A673 (cell line): ENCODE measurements around the gene MCIDAS. TPM values are rescaled to one million over a fixed set of nuclear protein-coding genes. Genes with fewer than 3 reads are reported as not detected.

Experiments
- BruUV-seq: library from RNA; stranded (reverse); fragments of 400-500 nt; replicated peaks from 2 replicates; lab custom pipeline; 2021; lab: Mats Ljungman, UMichigan
- CTCF ChIA-PET: fragments of 300-600 bp; sonication (Branson Sonifier 250); formaldehyde crosslinking; loops from one replicate; lab custom pipeline; 2022; ENCODE audit warnings: antibody characterized with exemption; lab: Charles Lee
- POLR2A ChIA-PET: fragments of 300-600 bp; sonication (Branson Sonifier 250); formaldehyde crosslinking; loops from one replicate; lab custom pipeline; 2022; ENCODE audit warnings: antibody characterized with exemption; ENCODE audit not compliant: low non-redundant PET; lab: Charles Lee
- DNase-seq: peaks from one replicate; pipeline ENCODE4 v3.0.0-alpha.2; 2015; ENCODE audit warnings: low spot score
- H3K27ac ChIP-seq: fragments of 200-600 bp; sonication (generic); 2 replicates; pipeline ENCODE4 v1.5.1; 2016; ENCODE audit warnings: mixed run types, low read depth, mild to moderate bottlenecking, mixed read lengths, antibody characterized with exemption, low read length; ENCODE audit not compliant: poor library complexity, severe bottlenecking
- H3K27me3 ChIP-seq: fragments of 200-600 bp; sonication (generic); replicated peaks from 2 replicates; pipeline ENCODE4 v1.6.1; 2017; ENCODE audit warnings: mixed run types, low read depth, mild to moderate bottlenecking, mixed read lengths, antibody characterized with exemption, low read length; ENCODE audit not compliant: insufficient read depth, poor library complexity
- H3K36me3 ChIP-seq: fragments of 200-600 bp; sonication (generic); 2 replicates; pipeline ENCODE4 v1.6.1; 2016; ENCODE audit warnings: mixed run types, mild to moderate bottlenecking, mixed read lengths, antibody characterized with exemption, low read length; ENCODE audit not compliant: insufficient read depth, poor library complexity, severe bottlenecking
- H3K4me1 ChIP-seq: fragments of 200-600 bp; sonication (generic); 2 replicates; pipeline ENCODE4 v1.6.1; 2017; ENCODE audit warnings: mixed run types, mild to moderate bottlenecking, mixed read lengths, antibody characterized with exemption, low read length; ENCODE audit not compliant: insufficient read depth, poor library complexity, severe bottlenecking
- H3K4me3 ChIP-seq: fragments of 200-600 bp; sonication (generic); 2 replicates; pipeline ENCODE4 v1.5.1; 2016; ENCODE audit warnings: low read depth, mixed run types, mild to moderate bottlenecking, mixed read lengths, low read length; ENCODE audit not compliant: poor library complexity, severe bottlenecking
- H3K9me3 ChIP-seq: fragments of 200-600 bp; sonication (generic); 2 replicates; pipeline ENCODE4 v1.6.1; 2016; ENCODE audit warnings: mixed run types, low read depth, mild to moderate bottlenecking, mixed read lengths, antibody characterized with exemption, low read length; ENCODE audit not compliant: poor library complexity, severe bottlenecking
- EZH2 ChIP-seq: fragments of 200-600 bp; sonication (generic); IDR thresholded peaks from 2 replicates; pipeline ENCODE4 v1.6.1; 2017; ENCODE audit warnings: borderline replicate concordance, low read depth, mild to moderate bottlenecking, mixed read lengths, antibody characterized with exemption, low read length; ENCODE audit not compliant: poor library complexity, severe bottlenecking
- intact Hi-C: fragments of 100-400 bp; cut with micrococcal nuclease; formaldehyde crosslinking; loops from one replicate; pipeline ENCODE4 v1.10.0; 2022; ENCODE audit not compliant: unreplicated experiment
- total RNA-seq: library from RNA; stranded (reverse); gene quantifications from 2 replicates; pipeline ENCODE4 v1.2.3, GENCODE V29; 2021
- TF ChIP-seq, protein P1 (sequence below): fragments of 300-800, 200-600 bp; sonication (generic); conservative IDR thresholded peaks from 2 replicates; pipeline ENCODE4 v1.5.1; 2017; ENCODE audit warnings: low read depth, mild to moderate bottlenecking, antibody characterized with exemption, low read length, moderate library complexity, mixed read lengths

Gene MCIDAS
- total RNA-seq, 1 experiment from 2014 or later: 0.47 TPM

DNA sequence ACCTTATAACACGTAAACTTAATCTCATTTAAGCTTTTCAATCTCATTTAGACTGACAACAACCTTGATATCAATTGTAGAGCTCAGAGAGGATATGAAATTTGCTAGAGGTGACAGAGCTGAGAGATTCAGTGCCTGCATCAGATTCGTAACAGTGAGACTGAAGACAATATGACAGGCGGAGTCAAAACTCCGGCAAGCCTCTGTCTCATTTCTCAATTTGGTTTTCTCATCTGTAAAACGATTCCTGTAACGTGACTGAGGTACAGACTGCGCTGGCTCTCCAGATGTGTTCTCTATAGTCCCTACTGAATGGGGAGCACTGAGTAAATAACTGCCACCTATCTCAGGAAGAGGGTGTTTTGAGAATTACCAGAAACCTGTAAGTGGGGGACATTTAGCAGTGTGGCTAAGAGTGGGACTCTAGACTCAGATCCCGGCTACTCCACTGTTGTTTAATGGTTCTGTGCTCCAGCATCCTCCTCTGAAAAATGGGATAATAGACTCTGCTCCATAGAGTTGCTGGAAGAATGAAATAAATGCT is 3.0 kb upstream of the MCIDAS start:
- Histone ChIP-seq H3K4me3 (no peak overlapping the region), H3K9me3 (no peaks in the 10 kb centered on the region), H3K27ac (no peak overlapping the region), H3K36me3 (no peaks in the 10 kb centered on the region), H3K27me3 (peaks cover 22% of the 10 kb centered on the region), H3K4me1 (peaks cover 18% of the 10 kb centered on the region)
- POLR2A ChIA-PET: no interaction called here
- DNase-seq: no peak
- BruUV-seq: no TSS peak
- TF ChIP-seq, protein P1, sequence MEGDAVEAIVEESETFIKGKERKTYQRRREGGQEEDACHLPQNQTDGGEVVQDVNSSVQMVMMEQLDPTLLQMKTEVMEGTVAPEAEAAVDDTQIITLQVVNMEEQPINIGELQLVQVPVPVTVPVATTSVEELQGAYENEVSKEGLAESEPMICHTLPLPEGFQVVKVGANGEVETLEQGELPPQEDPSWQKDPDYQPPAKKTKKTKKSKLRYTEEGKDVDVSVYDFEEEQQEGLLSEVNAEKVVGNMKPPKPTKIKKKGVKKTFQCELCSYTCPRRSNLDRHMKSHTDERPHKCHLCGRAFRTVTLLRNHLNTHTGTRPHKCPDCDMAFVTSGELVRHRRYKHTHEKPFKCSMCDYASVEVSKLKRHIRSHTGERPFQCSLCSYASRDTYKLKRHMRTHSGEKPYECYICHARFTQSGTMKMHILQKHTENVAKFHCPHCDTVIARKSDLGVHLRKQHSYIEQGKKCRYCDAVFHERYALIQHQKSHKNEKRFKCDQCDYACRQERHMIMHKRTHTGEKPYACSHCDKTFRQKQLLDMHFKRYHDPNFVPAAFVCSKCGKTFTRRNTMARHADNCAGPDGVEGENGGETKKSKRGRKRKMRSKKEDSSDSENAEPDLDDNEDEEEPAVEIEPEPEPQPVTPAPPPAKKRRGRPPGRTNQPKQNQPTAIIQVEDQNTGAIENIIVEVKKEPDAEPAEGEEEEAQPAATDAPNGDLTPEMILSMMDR: no peak
- TF ChIP-seq EZH2: no peak
- CTCF ChIA-PET: no interaction called here
- intact Hi-C loops: no loop called here

DNA sequence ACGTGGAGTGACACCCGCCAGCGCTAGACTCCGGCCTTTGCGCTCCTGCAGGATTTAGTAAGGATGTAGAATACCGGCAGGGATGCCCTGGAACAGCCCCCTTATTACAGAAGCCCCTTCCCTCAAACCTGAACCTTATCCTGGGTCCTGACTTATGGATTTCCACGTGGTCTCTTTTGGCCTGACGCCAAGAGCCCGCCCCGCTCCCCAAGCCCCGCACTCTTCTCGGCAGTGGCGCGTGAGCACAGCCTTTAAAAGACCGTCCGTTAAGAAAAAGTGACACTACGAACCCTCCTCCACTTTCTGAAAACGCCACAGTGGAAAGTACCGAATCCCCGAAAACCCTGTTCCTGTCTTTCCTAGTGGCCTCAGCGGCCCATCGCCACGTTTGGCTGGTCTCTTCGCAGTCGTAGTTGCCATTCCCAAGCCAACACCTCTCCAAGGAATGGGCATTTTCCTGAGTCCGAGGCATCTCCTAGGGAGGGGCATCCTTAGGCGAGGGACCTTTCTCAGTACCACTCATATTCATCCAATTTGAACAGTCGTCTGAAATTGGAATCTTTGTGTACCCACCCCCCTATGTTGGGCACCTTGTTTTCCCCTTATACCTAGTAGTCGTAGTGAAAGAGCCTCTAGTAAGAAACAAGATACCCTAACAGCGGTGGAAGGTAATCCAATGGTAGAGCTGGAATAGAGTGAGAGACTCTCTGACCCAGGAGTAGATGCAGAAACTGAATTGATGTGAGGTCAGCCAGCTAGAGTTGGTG is 732 bp upstream of the MCIDAS start:
- BruUV-seq: no TSS peak
- no peak for DNase-seq
- no peak for TF ChIP-seq EZH2
- TF ChIP-seq, protein P1: no peak
- Histone ChIP-seq H3K36me3 (no peaks in the 10 kb centered on the region), H3K9me3 (no peaks in the 10 kb centered on the region), H3K4me3 (peak overlapping the region; percentile 64), H3K4me1 (peaks cover 8% of the 10 kb centered on the region), H3K27me3 (peaks cover 22% of the 10 kb centered on the region), H3K27ac (no peak overlapping the region)
- CTCF ChIA-PET: no interaction called here
- POLR2A ChIA-PET: no interaction called here
- intact Hi-C loops: loop anchor here (2.0 to 5.0 kb wide), 2 partner anchors 55 to 464 kb away; partner anchors contain the start of gene CDC20B

DNA sequence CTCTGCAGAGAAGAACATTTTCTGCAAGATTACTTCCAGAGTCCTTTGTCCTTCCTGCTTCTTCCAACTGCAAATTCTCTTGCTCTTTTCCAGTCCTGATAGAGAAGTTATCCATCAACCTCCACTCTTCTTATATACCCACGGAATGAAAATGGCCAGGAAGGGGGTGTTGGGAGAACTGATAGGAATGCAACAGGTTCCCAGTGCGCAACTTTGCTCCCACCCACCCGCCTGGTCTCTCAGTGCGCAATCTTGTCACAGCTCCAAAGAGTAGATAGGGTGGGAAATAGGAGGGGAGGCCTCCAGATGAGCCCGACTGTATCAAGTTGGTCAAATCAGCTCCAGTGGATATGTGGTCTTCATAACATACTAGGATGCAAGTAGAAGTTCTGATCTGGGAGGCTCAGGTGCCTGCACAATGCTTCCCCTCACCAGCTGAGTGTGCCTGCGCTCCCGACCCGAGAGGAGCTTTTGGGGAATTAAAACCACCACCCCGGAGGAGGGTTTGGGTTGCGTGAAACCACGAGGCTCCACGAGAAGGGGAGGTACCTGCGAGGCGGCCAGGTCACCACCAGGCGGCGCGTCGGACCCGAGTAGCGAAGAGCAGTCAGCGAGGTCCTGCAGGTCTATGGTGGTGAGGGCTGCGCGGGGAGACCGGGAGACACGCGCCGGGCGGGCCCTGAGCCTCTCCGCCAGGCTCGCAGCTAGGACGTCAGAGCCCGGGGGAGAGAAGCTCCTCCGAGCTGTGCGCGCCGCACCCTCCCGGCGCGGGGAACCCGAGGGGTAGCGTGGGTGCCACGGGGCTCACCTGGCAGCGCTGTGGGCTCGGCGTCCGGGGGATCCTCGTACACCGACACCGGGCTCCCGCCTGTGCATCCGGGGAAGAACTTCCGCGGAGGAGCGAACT is 835 bp downstream of the MCIDAS start:
- Histone ChIP-seq H3K4me1 (peaks cover 1% of the 10 kb centered on the region), H3K27ac (no peak overlapping the region), H3K9me3 (no peaks in the 10 kb centered on the region), H3K4me3 (peak overlapping the region; percentile 64), H3K27me3 (peaks cover 10% of the 10 kb centered on the region), H3K36me3 (no peaks in the 10 kb centered on the region)
- intact Hi-C loops: loop anchor here (2.0 to 5.0 kb wide), 2 partner anchors 53 to 466 kb away; partner anchors contain the start of gene CDC20B
- no TSS peak for BruUV-seq
- no peak for TF ChIP-seq EZH2
- TF ChIP-seq, protein P1: peak; percentile 92
- peak; percentile 89 for DNase-seq
- POLR2A ChIA-PET: interaction anchor here (0.6 kb wide), 1 partner anchor 11 kb away, joined by 3 read pairs; no protein-coding TSS in a partner anchor
- CTCF ChIA-PET: interaction anchor here (1.4 kb wide), 1 partner anchor 466 kb away, joined by 6 read pairs; no protein-coding TSS in a partner anchor
